Left ventricle myocardium inferior (tissue), 1 donor: Measurements from ENCODE around the gene VSTM2B. TPM values are rescaled to one million over a fixed set of nuclear protein-coding genes. Genes with fewer than 3 reads are reported as not detected.

Source experiments
- DNase-seq: peaks from one replicate; pipeline ENCODE4 v3.0.0-alpha.2; 2020
- H3K27ac ChIP-seq: fragments of 200-600 bp; replicated peaks from 2 replicates; pipeline ENCODE4 v1.8.0; 2021
- H3K27me3 ChIP-seq: fragments of 200-600 bp; 2 replicates; pipeline ENCODE4 v1.8.0; 2021; ENCODE audit warnings: low read depth
- H3K36me3 ChIP-seq: fragments of 200-600 bp; 2 replicates; pipeline ENCODE4 v1.8.0; 2021
- H3K4me1 ChIP-seq: fragments of 200-600 bp; 2 replicates; pipeline ENCODE4 v1.8.0; 2021
- H3K4me3 ChIP-seq: fragments of 200-600 bp; 2 replicates; pipeline ENCODE4 v1.8.0; 2021; ENCODE audit warnings: mild to moderate bottlenecking, moderate library complexity
- H3K9me3 ChIP-seq: fragments of 200-600 bp; replicated peaks from 2 replicates; pipeline ENCODE4 v1.8.0; 2021
- CTCF ChIP-seq: fragments of 200-600 bp; IDR thresholded peaks from 2 replicates; pipeline ENCODE4 v1.8.0; 2021; ENCODE audit warnings: antibody characterized with exemption, mild to moderate bottlenecking, borderline replicate concordance
- intact Hi-C: fragments of 100-400 bp; cut with micrococcal nuclease; formaldehyde crosslinking; loops from one replicate; pipeline ENCODE4 v1.11.0; 2022
- total RNA-seq: library from RNA; stranded (reverse); fragmentation: NEBNext Ultra II Directional; extraction: Animal tissue kit (Norgen Biotek cat#: 25700); gene quantifications from one replicate; pipeline ENCODE4 v1.2.1, GENCODE V29; 2021
- donor health status: DM: no; HTN: yes; CAD: no; lungs with severe emphysema.

VSTM2B gene
- total RNA-seq, 1 donor from 2014 or later, result not detected

- Histone ChIP-seq H3K4me1 (no peaks in the 10 kb centered on the region), H3K4me3 (no peak overlapping the region), H3K27ac (no peak overlapping the region), H3K27me3 (peaks cover 54% of the 10 kb centered on the region), H3K9me3 (no peaks in the 10 kb centered on the region), H3K36me3 (no peaks in the 10 kb centered on the region)
- DNase-seq, result no peak
- TF ChIP-seq CTCF, result no peak
- intact Hi-C loops, result no loop called here
These were observed 72.2 kb downstream of the VSTM2B start for GRCh38 chr19:29598036-29598435.

GRCh38 chr19:29598496-29598895 lies 72.7 kb downstream of the VSTM2B start:
- Histone ChIP-seq H3K27ac (no peak overlapping the region), H3K4me3 (no peak overlapping the region), H3K27me3 (peaks cover 52% of the 10 kb centered on the region), H3K36me3 (no peaks in the 10 kb centered on the region), H3K4me1 (no peaks in the 10 kb centered on the region), H3K9me3 (no peaks in the 10 kb centered on the region)
- no peak for DNase-seq
- no peak for TF ChIP-seq CTCF
- intact Hi-C loops, result no loop called here

GRCh38 chr19:29603308-29603707 lies 77.5 kb downstream of the VSTM2B start:
- Histone ChIP-seq H3K4me1 (peaks cover 23% of the 10 kb centered on the region), H3K27me3 (peaks cover 5% of the 10 kb centered on the region), H3K9me3 (no peaks in the 10 kb centered on the region), H3K4me3 (no peak overlapping the region), H3K27ac (no peak overlapping the region), H3K36me3 (peaks cover under 1% of the 10 kb centered on the region)
- TF ChIP-seq CTCF, result no peak
- no peak for DNase-seq
- intact Hi-C loops, result no loop called here

- Histone ChIP-seq H3K27ac (peak within 1 kb of the TSS; percentile 97), H3K4me1 (peaks cover 31% of the 10 kb centered on the region), H3K27me3 (no peaks in the 10 kb centered on the region), H3K9me3 (no peaks in the 10 kb centered on the region), H3K4me3 (peak within 1 kb of the TSS; percentile 86), H3K36me3 (peaks cover 18% of the 10 kb centered on the region)
- peak; percentile 98 for DNase-seq
- intact Hi-C loops, result no loop called here
- TF ChIP-seq CTCF, result no peak
These were observed 80.0 kb downstream of the VSTM2B start, which contains the start of gene POP4 for GRCh38 chr19:29605653-29606419. Gene POP4 (plus strand): TSS chr19:29606283. CDS start chr19:29606319, 36 bp downstream.

- intact Hi-C loops, result no loop called here
- Histone ChIP-seq H3K4me3 (peak overlapping the region; percentile 86), H3K4me1 (peaks cover 32% of the 10 kb centered on the region), H3K27me3 (no peaks in the 10 kb centered on the region), H3K27ac (peak overlapping the region; percentile 97), H3K36me3 (peaks cover 23% of the 10 kb centered on the region), H3K9me3 (no peaks in the 10 kb centered on the region)
- no peak for DNase-seq
- TF ChIP-seq CTCF, result no peak
These were observed 80.6 kb downstream of the VSTM2B start for GRCh38 chr19:29606420-29606747.
